ENCODE results near the gene CABP1. TPM values are rescaled to one million over a fixed set of nuclear protein-coding genes. Genes with fewer than 3 reads are reported as not detected.
A peak's percentile ranks its signal among the peaks of the same experiment; 100 is the strongest.

The CABP1 gene
- polyA plus RNA-seq, 1 donor (not counting 4 experiments of a cell fraction or from before 2014, with no cell fraction given): 0.04 TPM

DNA sequence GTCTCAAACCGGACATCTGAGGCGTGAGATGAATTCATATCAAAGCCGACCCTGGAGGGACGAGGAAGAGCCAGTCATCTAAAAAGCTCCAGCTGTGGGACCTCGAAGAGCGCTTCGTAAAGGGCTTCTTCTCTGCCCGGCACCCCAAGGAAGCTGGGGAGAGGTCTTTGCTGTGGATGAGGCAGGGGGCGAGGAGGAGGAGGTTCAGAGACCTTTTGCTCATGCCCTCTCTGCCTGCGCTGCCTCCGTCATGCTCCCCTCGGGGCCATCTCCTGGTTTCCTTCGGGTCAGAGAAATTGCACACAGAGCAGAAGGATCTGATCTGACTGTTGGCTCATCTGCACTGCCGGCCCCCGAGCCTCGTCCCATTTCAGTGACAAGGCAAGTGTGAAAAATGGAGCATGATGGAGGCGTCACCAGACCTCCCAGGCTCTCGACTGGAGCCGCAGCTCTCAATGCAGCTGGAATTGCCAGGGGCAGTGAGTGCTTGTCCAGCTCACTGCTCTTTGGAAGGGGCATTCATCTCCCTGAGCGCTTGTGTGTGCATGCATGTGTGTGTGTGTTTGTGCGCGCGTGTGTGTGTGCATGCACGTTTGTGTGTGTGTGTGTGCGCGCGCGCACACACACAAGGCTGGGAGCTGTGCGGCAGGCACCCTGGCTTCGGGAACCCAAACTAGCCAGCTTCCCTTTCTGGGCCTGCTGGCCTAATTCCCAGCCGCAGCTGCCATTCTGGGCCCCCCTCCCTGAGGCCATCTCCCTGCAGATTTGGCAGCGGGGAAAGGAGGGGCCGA, 9.2 kb downstream of the CABP1 start:
- TF ChIP-seq, protein P1, sequence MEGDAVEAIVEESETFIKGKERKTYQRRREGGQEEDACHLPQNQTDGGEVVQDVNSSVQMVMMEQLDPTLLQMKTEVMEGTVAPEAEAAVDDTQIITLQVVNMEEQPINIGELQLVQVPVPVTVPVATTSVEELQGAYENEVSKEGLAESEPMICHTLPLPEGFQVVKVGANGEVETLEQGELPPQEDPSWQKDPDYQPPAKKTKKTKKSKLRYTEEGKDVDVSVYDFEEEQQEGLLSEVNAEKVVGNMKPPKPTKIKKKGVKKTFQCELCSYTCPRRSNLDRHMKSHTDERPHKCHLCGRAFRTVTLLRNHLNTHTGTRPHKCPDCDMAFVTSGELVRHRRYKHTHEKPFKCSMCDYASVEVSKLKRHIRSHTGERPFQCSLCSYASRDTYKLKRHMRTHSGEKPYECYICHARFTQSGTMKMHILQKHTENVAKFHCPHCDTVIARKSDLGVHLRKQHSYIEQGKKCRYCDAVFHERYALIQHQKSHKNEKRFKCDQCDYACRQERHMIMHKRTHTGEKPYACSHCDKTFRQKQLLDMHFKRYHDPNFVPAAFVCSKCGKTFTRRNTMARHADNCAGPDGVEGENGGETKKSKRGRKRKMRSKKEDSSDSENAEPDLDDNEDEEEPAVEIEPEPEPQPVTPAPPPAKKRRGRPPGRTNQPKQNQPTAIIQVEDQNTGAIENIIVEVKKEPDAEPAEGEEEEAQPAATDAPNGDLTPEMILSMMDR (optimal IDR thresholded peaks at IDR 0.05 in 1 of 3, IDR thresholded peaks at IDR 0.05 in 1 of 3, conservative IDR thresholded peaks at IDR 0.05 in 1 of 3; ENCODE audit: extremely low read depth in 1 of 3, insufficient read depth in 2 of 3, low read length in 3 of 3): peak in 1 of 3 experiments; percentile 5
- peak; percentile 62 for TF ChIP-seq EZH2 (IDR thresholded peaks at IDR 0.05; ENCODE audit: low read length)
- Histone ChIP-seq H3K9me1 (ENCODE audit: control insufficient read depth, extremely low read depth, insufficient read depth, low read length) (no peaks in the 10 kb centered on the region), H3K4me1 (ENCODE audit: control insufficient read depth, extremely low read depth, insufficient read depth, low read length) (peaks cover 10% of the 10 kb centered on the region), H3K4me2 (ENCODE audit: control insufficient read depth, extremely low read depth, insufficient read depth, low read depth, low read length) (peak overlapping the region; percentile 91), H3K36me3 (ENCODE audit: control insufficient read depth in 2 of 2, extremely low read depth in 1 of 2, insufficient read depth in 2 of 2, low read length in 2 of 2) (no peaks in the 10 kb centered on the region), H3K27me3 (ENCODE audit: control insufficient read depth, extremely low read depth, insufficient read depth, low read length) (peaks cover 32% of the 10 kb centered on the region), H2AFZ (ENCODE audit: control insufficient read depth, low read length) (no peak overlapping the region), H3K9me3 (ENCODE audit: control insufficient read depth, low read depth, low read length) (no peaks in the 10 kb centered on the region), H3K79me2 (ENCODE audit: control insufficient read depth, insufficient read depth, low read length) (no peaks in the 10 kb centered on the region), H3K9ac (ENCODE audit: control insufficient read depth, extremely low read depth, insufficient read depth, low read length) (no peak overlapping the region), H4K20me1 (ENCODE audit: control insufficient read depth, extremely low read depth, insufficient read depth, low read length) (no peaks in the 10 kb centered on the region), H3K27ac (ENCODE audit: control insufficient read depth, insufficient read depth, low read length) (no peak overlapping the region), H3K4me3 (ENCODE audit: control insufficient read depth in 2 of 3, extremely low read depth in 1 of 3, insufficient read depth in 2 of 3, low read depth in 1 of 3, low read length in 3 of 3) (peak overlapping the region in 1 of 3 experiments; percentile 70)
- dilution Hi-C loops (cut with MboI; ENCODE audit: extremely low pct_ligation_motif_present, low sequenced_read_pairs): no loop called here
- DNase-seq (ENCODE audit: low read depth, low spot score): no peak
- FAIRE-seq: no peak

DNA sequence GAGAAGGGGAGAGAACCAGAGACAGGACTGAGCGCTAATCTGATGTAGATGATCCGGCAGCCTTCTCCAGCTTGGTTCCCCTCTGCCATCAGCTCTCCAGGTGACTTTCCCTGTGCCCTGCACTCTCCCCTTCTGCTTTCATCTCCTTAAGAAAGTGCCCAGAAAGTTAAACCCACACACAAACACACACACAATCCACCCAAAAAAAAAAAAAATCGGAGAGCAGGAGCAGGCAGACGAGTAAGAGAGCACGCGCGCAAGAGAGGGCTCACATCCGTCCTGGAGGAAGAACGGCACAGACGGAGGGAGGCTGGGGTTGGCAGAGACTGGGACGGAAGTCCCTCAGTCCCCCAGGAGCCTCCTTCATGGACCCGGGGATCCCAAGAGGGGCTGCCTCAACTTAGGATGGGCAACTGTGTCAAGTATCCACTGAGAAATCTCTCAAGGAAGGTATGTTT, 9.8 kb downstream of the CABP1 start:
- Histone ChIP-seq H3K27me3 (ENCODE audit: control insufficient read depth, extremely low read depth, insufficient read depth, low read length) (peaks cover 28% of the 10 kb centered on the region), H3K9ac (ENCODE audit: control insufficient read depth, extremely low read depth, insufficient read depth, low read length) (no peak overlapping the region), H3K4me2 (ENCODE audit: control insufficient read depth, extremely low read depth, insufficient read depth, low read depth, low read length) (no peak overlapping the region), H3K9me3 (ENCODE audit: control insufficient read depth, low read depth, low read length) (no peaks in the 10 kb centered on the region), H3K27ac (ENCODE audit: control insufficient read depth, insufficient read depth, low read length) (no peak overlapping the region), H3K4me3 (ENCODE audit: control insufficient read depth in 2 of 3, extremely low read depth in 1 of 3, insufficient read depth in 2 of 3, low read depth in 1 of 3, low read length in 3 of 3) (no peak overlapping the region), H4K20me1 (ENCODE audit: control insufficient read depth, extremely low read depth, insufficient read depth, low read length) (no peaks in the 10 kb centered on the region), H3K79me2 (ENCODE audit: control insufficient read depth, insufficient read depth, low read length) (no peaks in the 10 kb centered on the region), H2AFZ (ENCODE audit: control insufficient read depth, low read length) (no peak overlapping the region), H3K9me1 (ENCODE audit: control insufficient read depth, extremely low read depth, insufficient read depth, low read length) (no peaks in the 10 kb centered on the region), H3K4me1 (ENCODE audit: control insufficient read depth, extremely low read depth, insufficient read depth, low read length) (peaks cover 10% of the 10 kb centered on the region), H3K36me3 (ENCODE audit: control insufficient read depth in 2 of 2, extremely low read depth in 1 of 2, insufficient read depth in 2 of 2, low read length in 2 of 2) (no peaks in the 10 kb centered on the region)
- no peak for DNase-seq (ENCODE audit: low read depth, low spot score)
- TF ChIP-seq, protein P1 (optimal IDR thresholded peaks at IDR 0.05 in 1 of 3, IDR thresholded peaks at IDR 0.05 in 1 of 3, conservative IDR thresholded peaks at IDR 0.05 in 1 of 3; ENCODE audit: extremely low read depth in 1 of 3, insufficient read depth in 2 of 3, low read length in 3 of 3): no peak
- no peak for TF ChIP-seq EZH2 (IDR thresholded peaks at IDR 0.05; ENCODE audit: low read length)
- dilution Hi-C loops (cut with MboI; ENCODE audit: extremely low pct_ligation_motif_present, low sequenced_read_pairs): no loop called here
- FAIRE-seq: no peak
